ENCODE results near the gene ABCB1. TPM values are rescaled to one million over a fixed set of nuclear protein-coding genes. Genes with fewer than 3 reads are reported as not detected.

The ABCB1 gene
- total RNA-seq, 1 donor from 2014 or later: not detected

DNA sequence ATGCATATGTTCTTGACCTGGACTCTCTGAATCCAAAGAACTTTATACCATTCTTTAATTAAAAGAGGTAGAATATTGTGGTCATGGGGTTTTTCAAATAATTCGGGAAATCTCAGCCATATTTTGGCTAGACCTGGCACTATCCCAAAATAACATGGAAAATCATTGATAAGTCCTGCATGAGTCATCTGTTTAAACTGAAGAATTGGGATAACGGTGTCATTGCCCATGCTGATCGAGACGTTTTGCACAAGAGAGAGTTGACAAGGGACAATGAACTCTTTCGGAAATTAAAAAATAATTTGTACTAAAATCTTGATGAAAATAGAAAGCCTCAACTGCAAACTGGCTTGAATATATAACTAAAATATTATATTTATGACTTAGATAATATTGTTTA is 105.3 kb downstream of the ABCB1 start:
- Mint-ChIP-seq H3K27ac (ENCODE audit: unreplicated experiment) (no peak overlapping the region), H3K4me3 (ENCODE audit: unreplicated experiment) (no peak overlapping the region), H3K9me3 (ENCODE audit: unreplicated experiment) (peaks cover 4% of the 10 kb centered on the region), H3K36me3 (ENCODE audit: unreplicated experiment) (no peaks in the 10 kb centered on the region), H3K27me3 (ENCODE audit: unreplicated experiment) (no peaks in the 10 kb centered on the region), H3K4me1 (ENCODE audit: unreplicated experiment) (no peaks in the 10 kb centered on the region)
- DNase-seq (ENCODE audit: extremely low spot score, unreplicated experiment): no peak
- TF ChIP-seq, protein P1, sequence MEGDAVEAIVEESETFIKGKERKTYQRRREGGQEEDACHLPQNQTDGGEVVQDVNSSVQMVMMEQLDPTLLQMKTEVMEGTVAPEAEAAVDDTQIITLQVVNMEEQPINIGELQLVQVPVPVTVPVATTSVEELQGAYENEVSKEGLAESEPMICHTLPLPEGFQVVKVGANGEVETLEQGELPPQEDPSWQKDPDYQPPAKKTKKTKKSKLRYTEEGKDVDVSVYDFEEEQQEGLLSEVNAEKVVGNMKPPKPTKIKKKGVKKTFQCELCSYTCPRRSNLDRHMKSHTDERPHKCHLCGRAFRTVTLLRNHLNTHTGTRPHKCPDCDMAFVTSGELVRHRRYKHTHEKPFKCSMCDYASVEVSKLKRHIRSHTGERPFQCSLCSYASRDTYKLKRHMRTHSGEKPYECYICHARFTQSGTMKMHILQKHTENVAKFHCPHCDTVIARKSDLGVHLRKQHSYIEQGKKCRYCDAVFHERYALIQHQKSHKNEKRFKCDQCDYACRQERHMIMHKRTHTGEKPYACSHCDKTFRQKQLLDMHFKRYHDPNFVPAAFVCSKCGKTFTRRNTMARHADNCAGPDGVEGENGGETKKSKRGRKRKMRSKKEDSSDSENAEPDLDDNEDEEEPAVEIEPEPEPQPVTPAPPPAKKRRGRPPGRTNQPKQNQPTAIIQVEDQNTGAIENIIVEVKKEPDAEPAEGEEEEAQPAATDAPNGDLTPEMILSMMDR (IDR thresholded peaks at IDR 0.05): no peak

DNA sequence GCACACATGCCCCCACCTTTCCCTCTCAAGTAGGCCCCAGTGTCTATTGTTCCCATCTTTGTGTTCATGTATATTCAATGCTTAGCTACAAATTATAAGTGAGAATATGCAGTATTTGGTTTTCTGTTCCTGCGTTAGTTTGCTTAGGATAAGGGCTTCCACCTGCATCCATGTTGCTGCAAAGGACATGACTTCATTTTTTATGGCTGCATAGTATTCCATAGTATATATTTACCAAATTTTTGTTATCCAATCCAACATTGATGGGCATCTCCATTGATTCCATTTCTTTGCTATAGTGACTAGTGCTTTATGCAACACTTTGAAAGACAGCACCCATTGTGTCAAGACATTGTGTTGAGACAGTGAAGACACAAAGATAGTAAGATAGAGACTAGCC is 106.2 kb downstream of the ABCB1 start:
- no peak for DNase-seq (ENCODE audit: extremely low spot score, unreplicated experiment)
- H3K27ac Mint-ChIP-seq (ENCODE audit: unreplicated experiment): no peak overlapping the region
- H3K4me1 Mint-ChIP-seq (ENCODE audit: unreplicated experiment): no peaks in the 10 kb centered on the region
- TF ChIP-seq, protein P1 (IDR thresholded peaks at IDR 0.05): no peak
- H3K9me3 Mint-ChIP-seq (ENCODE audit: unreplicated experiment): peaks cover 4% of the 10 kb centered on the region
- H3K36me3 Mint-ChIP-seq (ENCODE audit: unreplicated experiment): no peaks in the 10 kb centered on the region
- H3K27me3 Mint-ChIP-seq (ENCODE audit: unreplicated experiment): no peaks in the 10 kb centered on the region
- no peak overlapping the region for H3K4me3 Mint-ChIP-seq (ENCODE audit: unreplicated experiment)

DNA sequence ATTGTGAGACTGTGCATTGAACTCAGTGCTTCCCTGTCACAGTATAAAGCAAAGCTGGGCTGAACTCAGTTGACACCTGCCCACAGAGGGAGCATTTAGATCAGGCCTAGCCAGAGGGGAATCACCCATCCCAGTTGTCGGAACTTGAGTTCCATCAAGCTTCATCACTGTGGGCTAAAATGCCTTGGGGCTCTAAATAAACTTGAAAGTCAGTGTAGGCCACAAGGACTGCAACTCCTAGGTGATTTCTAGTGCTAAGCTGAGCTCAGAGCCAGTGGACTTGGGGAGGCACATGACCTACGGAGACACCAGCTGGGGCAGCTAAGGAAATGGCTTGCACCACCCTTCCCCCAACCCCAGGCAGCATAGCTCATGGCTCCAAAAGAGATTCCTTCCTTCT is 117.6 kb downstream of the ABCB1 start:
- DNase-seq (ENCODE audit: extremely low spot score, unreplicated experiment): no peak
- H3K4me3 Mint-ChIP-seq (ENCODE audit: unreplicated experiment): no peak overlapping the region
- TF ChIP-seq, protein P1 (IDR thresholded peaks at IDR 0.05): no peak
- no peaks in the 10 kb centered on the region for H3K9me3 Mint-ChIP-seq (ENCODE audit: unreplicated experiment)
- H3K4me1 Mint-ChIP-seq (ENCODE audit: unreplicated experiment): no peaks in the 10 kb centered on the region
- H3K27me3 Mint-ChIP-seq (ENCODE audit: unreplicated experiment): peaks cover 7% of the 10 kb centered on the region
- no peak overlapping the region for H3K27ac Mint-ChIP-seq (ENCODE audit: unreplicated experiment)
- no peaks in the 10 kb centered on the region for H3K36me3 Mint-ChIP-seq (ENCODE audit: unreplicated experiment)

DNA sequence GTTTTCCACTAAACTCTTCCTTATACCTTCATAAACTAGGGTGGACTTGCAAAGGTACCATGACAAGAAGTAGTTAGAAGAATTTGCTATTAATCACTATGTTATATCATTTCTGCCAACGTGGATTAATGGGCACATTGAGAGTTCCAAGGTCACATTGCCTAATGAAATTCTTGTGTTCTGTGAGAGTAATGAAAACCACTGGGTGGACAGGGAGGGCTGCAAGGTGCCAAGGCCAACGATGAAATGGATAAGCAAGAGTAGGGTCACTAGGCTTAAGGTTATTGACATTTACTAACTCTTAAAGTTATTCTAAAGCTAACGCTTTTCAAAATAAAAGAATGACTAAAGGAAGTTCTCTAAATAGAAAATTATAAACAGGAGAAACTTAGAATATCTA is 118.6 kb downstream of the ABCB1 start:
- DNase-seq (ENCODE audit: extremely low spot score, unreplicated experiment): no peak
- Mint-ChIP-seq H3K36me3 (ENCODE audit: unreplicated experiment) (no peaks in the 10 kb centered on the region), H3K27ac (ENCODE audit: unreplicated experiment) (no peak overlapping the region), H3K4me1 (ENCODE audit: unreplicated experiment) (no peaks in the 10 kb centered on the region), H3K27me3 (ENCODE audit: unreplicated experiment) (peaks cover 12% of the 10 kb centered on the region), H3K4me3 (ENCODE audit: unreplicated experiment) (no peak overlapping the region), H3K9me3 (ENCODE audit: unreplicated experiment) (no peaks in the 10 kb centered on the region)
- TF ChIP-seq, protein P1 (IDR thresholded peaks at IDR 0.05): no peak

DNA sequence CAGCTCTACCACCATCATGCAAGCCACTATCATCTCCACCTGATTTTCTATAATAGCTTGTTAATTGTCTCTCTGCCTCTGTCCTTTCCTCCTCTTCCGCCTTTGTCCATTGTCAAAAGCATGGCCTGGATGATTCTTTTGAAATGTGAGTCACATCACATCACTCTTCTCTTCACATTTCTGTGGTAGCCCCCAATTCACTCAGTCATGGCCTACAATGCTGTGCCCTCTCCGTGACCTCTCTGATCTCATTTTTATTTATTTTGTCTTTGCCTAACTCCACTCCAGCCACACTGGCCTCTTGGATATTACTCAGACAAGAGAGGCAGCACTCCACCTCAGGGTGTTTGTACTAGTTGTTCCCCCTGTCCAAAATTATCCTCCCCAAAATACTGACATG is 120.3 kb downstream of the ABCB1 start:
- no peaks in the 10 kb centered on the region for H3K36me3 Mint-ChIP-seq (ENCODE audit: unreplicated experiment)
- DNase-seq (ENCODE audit: extremely low spot score, unreplicated experiment): no peak
- no peak overlapping the region for H3K27ac Mint-ChIP-seq (ENCODE audit: unreplicated experiment)
- TF ChIP-seq, protein P1 (IDR thresholded peaks at IDR 0.05): no peak
- H3K27me3 Mint-ChIP-seq (ENCODE audit: unreplicated experiment): peaks cover 20% of the 10 kb centered on the region
- H3K4me3 Mint-ChIP-seq (ENCODE audit: unreplicated experiment): no peak overlapping the region
- no peaks in the 10 kb centered on the region for H3K9me3 Mint-ChIP-seq (ENCODE audit: unreplicated experiment)
- no peaks in the 10 kb centered on the region for H3K4me1 Mint-ChIP-seq (ENCODE audit: unreplicated experiment)

Data from osteocyte (in vitro differentiated cells).